Mammary epithelial cell (primary cell): Measurements from ENCODE around the gene LBX2.
"Not testable (repeated sequence)": the region's sequence is repeated elsewhere in the genome, so short reads cannot be mapped to it uniquely, and the experiment has no call there.

Experiments
- EZH2 ChIP-seq: IDR thresholded peaks from 2 replicates; pipeline ENCODE4 v1.6.1; 2012; ENCODE audit warnings: low read length, inconsistent platforms, borderline replicate concordance
- TF ChIP-seq, protein P1 (sequence below), 2 donors: IDR thresholded peaks in 1 of 2; conservative IDR thresholded peaks in 1 of 2; 2 replicates each; pipeline ENCODE4 v1.5.1; 2011 to 2012; ENCODE audit warnings: inconsistent platforms in 2 of 2, low read length in 2 of 2, mild to moderate bottlenecking in 2 of 2, control low read depth in 1 of 2, low read depth in 1 of 2; ENCODE audit not compliant: insufficient read depth in 1 of 2; ENCODE audit errors: extremely low read depth in 1 of 2

GRCh38 chr2:74460187-74460586, 39.2 kb downstream of the LBX2 start:
- TF ChIP-seq, protein P1, sequence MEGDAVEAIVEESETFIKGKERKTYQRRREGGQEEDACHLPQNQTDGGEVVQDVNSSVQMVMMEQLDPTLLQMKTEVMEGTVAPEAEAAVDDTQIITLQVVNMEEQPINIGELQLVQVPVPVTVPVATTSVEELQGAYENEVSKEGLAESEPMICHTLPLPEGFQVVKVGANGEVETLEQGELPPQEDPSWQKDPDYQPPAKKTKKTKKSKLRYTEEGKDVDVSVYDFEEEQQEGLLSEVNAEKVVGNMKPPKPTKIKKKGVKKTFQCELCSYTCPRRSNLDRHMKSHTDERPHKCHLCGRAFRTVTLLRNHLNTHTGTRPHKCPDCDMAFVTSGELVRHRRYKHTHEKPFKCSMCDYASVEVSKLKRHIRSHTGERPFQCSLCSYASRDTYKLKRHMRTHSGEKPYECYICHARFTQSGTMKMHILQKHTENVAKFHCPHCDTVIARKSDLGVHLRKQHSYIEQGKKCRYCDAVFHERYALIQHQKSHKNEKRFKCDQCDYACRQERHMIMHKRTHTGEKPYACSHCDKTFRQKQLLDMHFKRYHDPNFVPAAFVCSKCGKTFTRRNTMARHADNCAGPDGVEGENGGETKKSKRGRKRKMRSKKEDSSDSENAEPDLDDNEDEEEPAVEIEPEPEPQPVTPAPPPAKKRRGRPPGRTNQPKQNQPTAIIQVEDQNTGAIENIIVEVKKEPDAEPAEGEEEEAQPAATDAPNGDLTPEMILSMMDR (conservative IDR thresholded peaks at IDR 0.05 in 1 of 2, IDR thresholded peaks at IDR 0.05 in 1 of 2; ENCODE audit: extremely low read depth in 1 of 2, insufficient read depth in 1 of 2, low read depth in 1 of 2, low read length in 2 of 2) = not testable (repeated sequence)
- TF ChIP-seq EZH2 = not testable (repeated sequence)
